ENCODE results near the gene AHCYL2.
"Not testable (repeated sequence)": the region's sequence is repeated elsewhere in the genome, so short reads cannot be mapped to it uniquely, and the experiment has no call there.

The AHCYL2 gene

DNA sequence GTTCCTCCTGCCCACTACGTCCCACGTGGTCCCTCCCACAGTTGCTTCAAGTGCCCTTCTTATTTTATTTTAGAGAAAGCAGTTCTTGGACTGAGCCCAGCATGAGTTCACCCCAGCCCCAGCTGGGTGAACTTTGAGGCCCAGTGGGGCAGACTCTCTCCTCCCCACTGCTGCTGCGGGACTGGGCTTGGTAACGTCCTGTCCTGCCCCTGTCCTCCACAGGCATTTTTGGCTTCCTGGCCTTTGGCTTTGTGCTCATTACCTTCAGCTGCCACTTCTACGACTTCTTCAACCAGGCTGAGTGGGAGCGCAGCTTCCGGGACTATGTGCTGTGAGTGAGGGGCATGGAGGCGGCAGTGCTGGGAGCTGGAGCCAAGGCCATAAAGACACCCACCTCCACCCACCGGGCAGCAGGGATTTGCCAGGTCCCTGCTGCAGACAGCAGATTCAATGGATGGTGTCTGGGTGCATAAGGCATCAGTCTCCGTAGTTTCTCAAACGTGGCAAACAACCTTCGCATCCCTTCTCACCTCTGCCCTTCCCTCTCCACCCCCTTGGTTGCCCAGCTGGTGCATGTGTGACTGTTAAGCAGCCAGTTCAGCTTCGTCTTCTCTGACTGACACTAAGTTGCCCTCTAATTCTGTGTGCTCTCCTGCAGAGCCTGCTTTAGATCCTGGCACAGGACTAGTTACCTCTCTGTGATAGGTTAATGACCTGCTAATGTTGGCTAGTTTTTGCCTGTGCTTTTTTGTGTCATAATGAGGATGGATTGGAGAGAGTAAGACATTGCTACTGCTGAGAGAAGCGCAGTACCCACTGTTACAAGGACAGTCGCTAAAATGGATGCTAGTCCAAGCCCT lies 15.5 kb upstream of the AHCYL2 start:
- TF ChIP-seq CTCF (IDR thresholded peaks at IDR 0.05; ENCODE audit: low read depth, low read length, missing control alignments) = no peak
- in situ Hi-C loops (cut with HindIII; ENCODE audit: low sequenced_read_pairs) = no loop called here
- no peak for DNase-seq (ENCODE audit: low read depth)
- H3K4me3 ChIP-seq (ENCODE audit: low read depth, low read length) = no peak overlapping the region

DNA sequence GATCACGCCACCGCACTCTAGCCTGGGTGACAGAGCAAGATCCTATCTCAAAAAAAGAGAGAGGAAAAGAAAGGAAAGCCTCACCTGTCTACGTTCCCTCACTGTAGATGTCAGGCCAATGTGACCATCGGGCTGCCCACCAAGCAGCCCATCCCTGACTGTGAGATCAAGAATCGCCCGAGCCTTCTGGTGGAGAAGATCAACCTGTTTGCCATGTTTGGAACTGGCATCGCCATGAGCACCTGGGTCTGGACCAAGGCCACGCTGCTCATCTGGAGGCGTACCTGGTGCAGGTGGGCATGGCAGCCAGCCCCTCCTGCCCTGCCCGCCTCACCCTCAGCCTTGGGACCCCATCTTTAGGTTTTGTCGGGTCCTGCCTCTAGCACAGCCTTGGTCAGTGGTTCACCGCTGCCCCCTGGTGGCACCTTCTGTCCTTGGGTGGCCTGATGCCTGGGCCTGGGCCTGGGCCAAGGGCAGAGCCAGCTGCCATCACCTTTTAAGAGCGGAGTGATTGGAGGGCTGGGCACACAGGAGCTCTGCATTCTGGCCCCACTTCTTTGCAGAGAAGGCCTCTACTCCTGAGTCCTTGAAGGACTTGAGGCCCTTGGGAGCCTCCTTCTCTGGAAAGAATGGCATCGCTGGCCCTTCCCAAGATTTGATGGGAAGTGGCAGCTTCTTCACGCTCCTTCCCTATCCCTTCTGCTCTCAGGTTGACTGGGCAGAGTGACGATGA lies 14.4 kb upstream of the AHCYL2 start:
- in situ Hi-C loops (cut with HindIII; ENCODE audit: low sequenced_read_pairs) = loop anchor here (5.0 kb wide), 1 partner anchor 87 kb away; no protein-coding TSS in a partner anchor
- no peak for DNase-seq (ENCODE audit: low read depth)
- H3K4me3 ChIP-seq (ENCODE audit: low read depth, low read length) = no peak overlapping the region
- peak; percentile 81 for TF ChIP-seq CTCF (IDR thresholded peaks at IDR 0.05; ENCODE audit: low read depth, low read length, missing control alignments)

DNA sequence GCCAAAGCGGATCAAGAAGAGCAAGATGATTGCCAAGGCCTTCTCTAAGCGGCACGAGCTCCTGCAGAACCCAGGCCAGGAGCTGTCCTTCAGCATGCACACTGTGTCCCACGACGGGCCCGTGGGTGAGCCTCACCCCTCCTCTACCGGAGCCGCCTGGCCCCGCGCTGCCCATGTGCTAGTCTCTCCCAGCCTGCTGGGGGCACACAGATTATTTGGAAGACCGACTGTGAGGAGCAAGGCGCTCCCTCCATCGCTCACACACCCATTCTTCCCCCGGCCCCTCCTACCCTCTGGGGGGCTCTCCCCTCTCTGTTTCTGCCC lies 13.9 kb upstream of the AHCYL2 start:
- no peak for TF ChIP-seq CTCF (IDR thresholded peaks at IDR 0.05; ENCODE audit: low read depth, low read length, missing control alignments)
- in situ Hi-C loops (cut with HindIII; ENCODE audit: low sequenced_read_pairs) = loop anchor here (5.0 kb wide), 1 partner anchor 86 kb away; no protein-coding TSS in a partner anchor
- DNase-seq (ENCODE audit: low read depth) = no peak
- H3K4me3 ChIP-seq (ENCODE audit: low read depth, low read length) = no peak overlapping the region

GRCh38 chr7:129212126-129212525 lies 12.7 kb upstream of the AHCYL2 start:
- H3K4me3 ChIP-seq (ENCODE audit: low read depth, low read length) = no peak overlapping the region
- in situ Hi-C loops (cut with HindIII; ENCODE audit: low sequenced_read_pairs) = loop anchor here (5.0 kb wide), 1 partner anchor 85 kb away; no protein-coding TSS in a partner anchor
- TF ChIP-seq CTCF (IDR thresholded peaks at IDR 0.05; ENCODE audit: low read depth, low read length, missing control alignments) = no peak
- no peak for DNase-seq (ENCODE audit: low read depth)

DNA sequence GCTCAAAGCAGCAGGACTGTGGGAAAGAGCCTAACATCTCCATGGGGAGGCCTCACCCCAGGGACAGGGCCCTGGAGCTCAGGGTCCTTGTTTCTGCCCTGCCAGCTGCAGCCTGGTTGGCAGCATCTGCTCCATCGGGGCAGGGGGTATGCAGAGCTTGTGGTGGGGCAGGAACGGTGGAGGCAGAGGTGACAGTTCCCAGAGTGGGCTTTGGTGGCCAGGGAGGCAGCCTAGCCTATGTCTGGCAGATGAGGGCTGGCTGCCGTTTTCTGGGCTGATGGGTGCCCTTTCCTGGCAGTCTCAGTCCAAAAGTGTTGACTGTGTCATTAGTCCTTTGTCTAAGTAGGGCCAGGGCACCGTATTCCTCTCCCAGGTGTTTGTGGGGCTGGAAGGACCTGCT lies 12.2 kb upstream of the AHCYL2 start:
- H3K4me3 ChIP-seq (ENCODE audit: low read depth, low read length) = no peak overlapping the region
- in situ Hi-C loops (cut with HindIII; ENCODE audit: low sequenced_read_pairs) = loop anchor here (5.0 kb wide), 1 partner anchor 85 kb away; no protein-coding TSS in a partner anchor
- no peak for TF ChIP-seq CTCF (IDR thresholded peaks at IDR 0.05; ENCODE audit: low read depth, low read length, missing control alignments)
- no peak for DNase-seq (ENCODE audit: low read depth)

GRCh38 chr7:129213828-129214227 lies 11.0 kb upstream of the AHCYL2 start:
- no peak for DNase-seq (ENCODE audit: low read depth)
- no peak for TF ChIP-seq CTCF (IDR thresholded peaks at IDR 0.05; ENCODE audit: low read depth, low read length, missing control alignments)
- in situ Hi-C loops (cut with HindIII; ENCODE audit: low sequenced_read_pairs) = loop anchor here (5.0 kb wide), 1 partner anchor 83 kb away; no protein-coding TSS in a partner anchor
- no peak overlapping the region for H3K4me3 ChIP-seq (ENCODE audit: low read depth, low read length)

DNA sequence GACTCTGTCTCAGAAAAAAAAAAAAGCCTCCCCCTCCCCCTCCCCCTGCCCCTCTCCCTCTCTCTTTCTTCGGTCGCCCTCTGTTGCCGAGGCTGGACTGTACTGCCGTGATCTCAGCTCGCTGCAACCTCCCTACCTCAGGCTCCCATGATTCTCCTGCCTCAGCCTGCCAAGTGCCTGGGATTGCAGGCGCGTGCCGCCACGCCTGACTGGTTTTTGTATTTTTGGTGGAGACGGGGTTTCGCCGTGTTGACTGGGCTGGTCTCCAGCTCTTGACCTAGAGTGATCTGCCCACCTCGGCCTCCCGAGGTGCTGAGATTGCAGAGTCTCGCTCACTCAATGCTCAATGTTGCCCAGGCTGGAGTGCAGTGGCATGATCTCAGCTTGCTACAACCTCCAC lies 9.1 kb upstream of the AHCYL2 start:
- H3K4me3 ChIP-seq (ENCODE audit: low read depth, low read length); in situ Hi-C loops (cut with HindIII; ENCODE audit: low sequenced_read_pairs); DNase-seq (ENCODE audit: low read depth): not testable (repeated sequence)

DNA sequence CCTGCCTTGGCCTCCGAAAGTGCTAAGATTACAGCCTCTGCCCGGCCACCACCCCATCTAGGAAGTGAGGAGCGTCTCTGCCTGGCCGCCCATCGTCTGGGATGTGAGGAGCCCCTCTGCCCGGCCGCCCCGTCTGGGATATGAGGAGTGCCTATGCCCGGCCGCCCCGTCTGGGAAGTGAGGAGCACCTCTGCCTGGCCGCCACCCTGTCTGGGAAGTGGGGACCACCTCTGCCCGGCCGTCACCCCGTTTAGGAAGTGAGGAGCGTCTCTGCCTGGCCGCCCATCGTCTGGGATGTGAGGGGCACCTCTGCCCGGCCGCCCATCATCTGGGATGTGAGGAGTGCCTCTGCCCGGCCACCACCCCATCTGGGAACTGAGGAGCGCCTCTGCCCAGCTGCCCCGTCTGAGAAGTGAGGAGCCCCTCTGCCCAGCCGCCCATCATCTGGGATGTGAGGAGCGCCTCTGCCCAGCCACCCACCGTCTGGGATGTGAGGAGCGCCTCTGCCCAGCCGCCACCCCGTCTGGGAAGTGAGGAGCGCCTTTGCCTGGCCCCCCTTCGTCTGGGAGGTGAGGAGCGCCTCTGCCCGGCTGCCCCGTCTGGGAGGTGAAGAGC lies 8.6 kb upstream of the AHCYL2 start:
- H3K4me3 ChIP-seq (ENCODE audit: low read depth, low read length); in situ Hi-C loops (cut with HindIII; ENCODE audit: low sequenced_read_pairs); DNase-seq (ENCODE audit: low read depth): not testable (repeated sequence)

- H3K4me3 ChIP-seq (ENCODE audit: low read depth, low read length); DNase-seq (ENCODE audit: low read depth); in situ Hi-C loops (cut with HindIII; ENCODE audit: low sequenced_read_pairs): not testable (repeated sequence)
These were observed 7.9 kb upstream of the AHCYL2 start for GRCh38 chr7:129216821-129217416.

All from astrocyte of the cerebellum (primary cell).